Measurements from ENCODE around the gene GPR158.

- TF ChIP-seq GABPA (IDR thresholded peaks at IDR 0.05; ENCODE audit: low read depth) (no peak), POLR2AphosphoS5 (IDR thresholded peaks at IDR 0.05; ENCODE audit: low read depth) (no peak), CTCF (IDR thresholded peaks at IDR 0.05; ENCODE audit: insufficient read depth, low read length) (no peak)
Observed at GRCh38 chr10:25483999-25484398, 309.2 kb downstream of the GPR158 start.

Data from HL-60 (cell line).